ENCODE data around the gene STAT5B. TPM values are rescaled to one million over a fixed set of nuclear protein-coding genes. Genes with fewer than 3 reads are reported as not detected.

Gene STAT5B
- total RNA-seq, 3 donors from 2014 or later, result 97.2 to 130 (median 101) TPM

GRCh38 chr17:42180922-42181850, 95.0 kb downstream of the STAT5B start, which contains the start of gene KCNH4:
Gene KCNH4, minus strand, starts transcription at chr17:42181142. Its CDS starts 197 bp downstream, at chr17:42180945.
- H3K36me3 ChIP-seq, result no peaks in the 10 kb centered on the region
- H3K27me3 ChIP-seq, result peaks cover 6 to 32% of the 10 kb centered on the region in 2 donors
- no peaks in the 10 kb centered on the region for H3K9me3 ChIP-seq
- TF ChIP-seq, protein P1, sequence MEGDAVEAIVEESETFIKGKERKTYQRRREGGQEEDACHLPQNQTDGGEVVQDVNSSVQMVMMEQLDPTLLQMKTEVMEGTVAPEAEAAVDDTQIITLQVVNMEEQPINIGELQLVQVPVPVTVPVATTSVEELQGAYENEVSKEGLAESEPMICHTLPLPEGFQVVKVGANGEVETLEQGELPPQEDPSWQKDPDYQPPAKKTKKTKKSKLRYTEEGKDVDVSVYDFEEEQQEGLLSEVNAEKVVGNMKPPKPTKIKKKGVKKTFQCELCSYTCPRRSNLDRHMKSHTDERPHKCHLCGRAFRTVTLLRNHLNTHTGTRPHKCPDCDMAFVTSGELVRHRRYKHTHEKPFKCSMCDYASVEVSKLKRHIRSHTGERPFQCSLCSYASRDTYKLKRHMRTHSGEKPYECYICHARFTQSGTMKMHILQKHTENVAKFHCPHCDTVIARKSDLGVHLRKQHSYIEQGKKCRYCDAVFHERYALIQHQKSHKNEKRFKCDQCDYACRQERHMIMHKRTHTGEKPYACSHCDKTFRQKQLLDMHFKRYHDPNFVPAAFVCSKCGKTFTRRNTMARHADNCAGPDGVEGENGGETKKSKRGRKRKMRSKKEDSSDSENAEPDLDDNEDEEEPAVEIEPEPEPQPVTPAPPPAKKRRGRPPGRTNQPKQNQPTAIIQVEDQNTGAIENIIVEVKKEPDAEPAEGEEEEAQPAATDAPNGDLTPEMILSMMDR (IDR thresholded peaks at IDR 0.05), result peak in 2 of 3 donors; percentile 40 to 50
- TF ChIP-seq POLR2AphosphoS5 (IDR thresholded peaks at IDR 0.05), result no peak
- no peak within 1 kb of the TSS for H3K27ac ChIP-seq
- intact Hi-C loops (cut with DNase I; ENCODE audit: low total_unique reads), result no loop called here
- peak within 1 kb of the TSS; percentile 38 to 61 (median 43) for H3K4me3 ChIP-seq
- DNase-seq (ENCODE audit: low spot score in 2 of 2), result peak in 1 of 2 donors; percentile 33
- H3K4me1 ChIP-seq, result peaks cover 3 to 17% of the 10 kb centered on the region in 2 donors

GRCh38 chr17:42180411-42180921, 95.7 kb downstream of the STAT5B start:
- Histone ChIP-seq H3K36me3 (no peaks in the 10 kb centered on the region), H3K27ac (no peak overlapping the region), H3K4me3 (peak overlapping the region; percentile 38 to 61 (median 43)), H3K27me3 (peaks cover 6 to 32% of the 10 kb centered on the region in 2 donors), H3K4me1 (peaks cover 3 to 17% of the 10 kb centered on the region in 2 donors), H3K9me3 (no peaks in the 10 kb centered on the region)
- TF ChIP-seq POLR2AphosphoS5 (IDR thresholded peaks at IDR 0.05), result no peak
- TF ChIP-seq, protein P1 (IDR thresholded peaks at IDR 0.05), result no peak
- TF ChIP-seq POLR2A (IDR thresholded peaks at IDR 0.05), result no peak
- no peak for DNase-seq (ENCODE audit: low spot score in 2 of 2)
- intact Hi-C loops (cut with DNase I; ENCODE audit: low total_unique reads), result no loop called here

- no peaks in the 10 kb centered on the region for H3K36me3 ChIP-seq
- no peak for TF ChIP-seq POLR2A (IDR thresholded peaks at IDR 0.05)
- TF ChIP-seq, protein P1 (IDR thresholded peaks at IDR 0.05), result no peak
- no peak for TF ChIP-seq POLR2AphosphoS5 (IDR thresholded peaks at IDR 0.05)
- no peak overlapping the region for H3K27ac ChIP-seq
- peaks cover 3 to 17% of the 10 kb centered on the region in 2 donors for H3K4me1 ChIP-seq
- intact Hi-C loops (cut with DNase I; ENCODE audit: low total_unique reads), result no loop called here
- H3K27me3 ChIP-seq, result peaks cover 6 to 32% of the 10 kb centered on the region in 2 donors
- no peak for DNase-seq (ENCODE audit: low spot score in 2 of 2)
- no peaks in the 10 kb centered on the region for H3K9me3 ChIP-seq
- H3K4me3 ChIP-seq, result peak overlapping the region in 1 of 3 donors; percentile 61
These were observed 96.2 kb downstream of the STAT5B start for GRCh38 chr17:42179911-42180410.

GRCh38 chr17:42179335-42179734, 96.9 kb downstream of the STAT5B start:
- no peak overlapping the region for H3K4me3 ChIP-seq
- TF ChIP-seq POLR2AphosphoS5 (IDR thresholded peaks at IDR 0.05) (no peak), POLR2A (IDR thresholded peaks at IDR 0.05) (no peak)
- TF ChIP-seq, protein P1 (IDR thresholded peaks at IDR 0.05), result no peak
- peaks cover 6 to 32% of the 10 kb centered on the region in 2 donors for H3K27me3 ChIP-seq
- H3K9me3 ChIP-seq, result no peaks in the 10 kb centered on the region
- intact Hi-C loops (cut with DNase I; ENCODE audit: low total_unique reads), result no loop called here
- H3K27ac ChIP-seq, result no peak overlapping the region
- H3K4me1 ChIP-seq, result peaks cover 3 to 17% of the 10 kb centered on the region in 2 donors
- H3K36me3 ChIP-seq, result no peaks in the 10 kb centered on the region
- DNase-seq (ENCODE audit: low spot score in 2 of 2), result no peak
